GM19468 (cell line): ENCODE results near the gene TNS4.

Experiments
- ATAC-seq: cut with Tn5 transposase; IDR thresholded peaks from one replicate; pipeline ENCODE4 v1.9.1; 2021; ENCODE audit warnings: mild to moderate bottlenecking, moderate library complexity, moderate number of reproducible peaks; ENCODE audit not compliant: unreplicated experiment; ENCODE audit errors: extremely low read depth

Gene TNS4

GRCh38 chr17:40518401-40519088, 17.1 kb upstream of the TNS4 start:
- no peak for ATAC-seq

GRCh38 chr17:40517981-40518380, 16.6 kb upstream of the TNS4 start:
- ATAC-seq: no peak

- no peak for ATAC-seq
Measured at GRCh38 chr17:40517286-40517662, 15.9 kb upstream of the TNS4 start.

GRCh38 chr17:40516581-40517285, 15.3 kb upstream of the TNS4 start:
- no peak for ATAC-seq

DNA sequence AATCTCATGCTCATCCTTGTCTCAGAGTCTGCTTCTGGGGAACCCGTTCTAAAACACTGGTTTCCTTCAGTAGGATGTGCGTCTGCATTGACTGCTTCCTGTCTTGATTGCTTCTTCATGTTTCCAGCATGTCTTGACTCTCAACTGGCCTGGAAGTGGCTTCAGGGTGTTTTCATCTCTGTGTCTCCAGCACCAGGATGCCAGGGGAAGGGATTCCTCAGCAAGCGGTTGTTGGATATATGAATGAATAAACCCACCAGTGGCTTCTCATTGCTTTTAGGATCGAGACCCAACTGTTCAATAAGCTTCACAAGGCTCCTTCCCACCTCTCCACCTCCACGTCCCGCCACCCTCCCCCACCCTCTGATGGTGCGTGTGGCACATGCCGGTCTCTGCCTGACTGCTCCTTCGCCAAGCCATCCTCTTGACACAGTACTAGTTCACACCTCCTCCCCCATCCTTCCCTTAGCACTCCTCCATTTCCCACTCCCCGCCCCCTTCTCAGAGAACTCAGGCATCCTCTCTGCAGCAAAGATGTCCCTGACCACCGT, 14.1 kb upstream of the TNS4 start:
- ATAC-seq: no peak

GRCh38 chr17:40515011-40515410, 13.6 kb upstream of the TNS4 start:
- no peak for ATAC-seq

GRCh38 chr17:40514013-40514875, 12.8 kb upstream of the TNS4 start:
- ATAC-seq: no peak

DNA sequence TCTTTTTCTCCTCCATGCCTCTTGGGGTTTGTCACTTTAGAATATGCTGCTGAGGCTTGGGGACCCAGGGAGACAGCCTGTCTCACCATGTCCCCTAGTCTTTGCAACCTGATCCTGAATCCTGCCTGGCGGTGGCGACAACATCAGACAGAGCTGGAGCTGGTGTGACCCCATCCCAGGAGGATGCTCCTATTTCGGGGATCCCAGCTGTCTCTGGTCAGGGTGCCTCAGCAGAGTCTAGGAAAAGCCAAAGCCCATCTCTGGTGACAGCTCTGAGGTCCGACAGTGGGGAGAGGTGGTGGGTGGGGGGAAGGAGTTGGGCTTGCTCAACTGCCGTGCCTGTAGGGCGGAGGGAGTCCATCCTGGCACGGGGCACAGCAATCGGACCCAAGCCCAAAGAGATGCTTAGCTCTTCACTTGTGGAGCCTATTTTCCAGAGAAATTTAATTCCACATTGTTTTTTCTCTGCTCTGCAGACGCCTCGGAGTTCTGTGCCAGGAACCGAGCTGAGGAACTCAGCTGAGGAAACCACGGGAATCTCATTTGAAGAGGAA, 10.3 kb upstream of the TNS4 start:
- no peak for ATAC-seq

- no peak for ATAC-seq
Measured at GRCh38 chr17:40511136-40511535, 9.7 kb upstream of the TNS4 start.

DNA sequence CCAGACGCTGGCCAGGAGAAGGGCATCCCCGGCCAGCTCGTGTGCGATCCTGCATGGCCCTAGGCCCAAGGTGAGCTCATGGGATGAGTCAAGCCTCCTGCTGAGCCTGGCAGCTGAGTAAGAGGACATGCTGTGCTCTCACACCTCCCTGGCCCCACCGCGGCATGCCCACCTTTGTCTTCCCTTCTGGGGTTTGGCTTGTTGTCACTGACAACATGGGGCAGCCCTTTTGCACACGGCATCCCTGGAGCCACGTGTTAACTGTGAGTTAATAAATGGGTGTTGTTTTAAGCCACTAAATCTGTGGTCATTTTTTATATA, 8.9 kb upstream of the TNS4 start:
- no peak for ATAC-seq

DNA sequence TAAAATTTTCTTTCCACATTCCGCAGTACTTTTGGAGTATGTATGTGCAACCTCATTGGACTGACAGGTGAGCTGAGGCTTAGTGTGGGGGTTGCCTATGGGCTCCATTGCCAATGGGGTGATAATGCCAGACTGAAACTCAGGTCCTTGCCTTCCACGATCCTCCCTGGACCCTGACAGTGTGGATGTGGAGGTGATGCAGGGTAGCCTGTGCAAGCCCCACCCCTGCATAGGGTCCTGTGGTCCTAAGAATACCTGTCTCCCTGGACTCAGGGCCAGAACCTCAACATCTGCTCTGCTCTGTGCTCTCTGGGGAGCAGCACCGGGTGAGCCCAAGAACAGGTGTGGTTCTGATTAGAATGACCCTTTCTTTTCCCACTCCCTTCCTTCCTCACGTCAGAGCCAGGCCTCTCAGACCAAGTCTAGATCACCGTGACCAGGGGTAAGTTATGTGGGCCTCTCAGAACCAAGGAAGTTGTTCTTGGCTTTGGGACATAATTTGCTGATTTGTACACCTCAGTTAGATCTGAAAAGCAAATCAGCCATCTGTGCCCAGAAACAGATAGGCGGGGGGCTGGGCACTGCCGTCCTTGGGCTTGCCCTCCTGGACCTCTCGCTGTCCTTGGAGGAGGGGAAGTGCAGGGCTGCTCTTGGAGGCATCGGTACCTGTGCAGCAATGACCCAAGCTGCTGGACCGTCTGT, 8.4 kb upstream of the TNS4 start:
- ATAC-seq: no peak

DNA sequence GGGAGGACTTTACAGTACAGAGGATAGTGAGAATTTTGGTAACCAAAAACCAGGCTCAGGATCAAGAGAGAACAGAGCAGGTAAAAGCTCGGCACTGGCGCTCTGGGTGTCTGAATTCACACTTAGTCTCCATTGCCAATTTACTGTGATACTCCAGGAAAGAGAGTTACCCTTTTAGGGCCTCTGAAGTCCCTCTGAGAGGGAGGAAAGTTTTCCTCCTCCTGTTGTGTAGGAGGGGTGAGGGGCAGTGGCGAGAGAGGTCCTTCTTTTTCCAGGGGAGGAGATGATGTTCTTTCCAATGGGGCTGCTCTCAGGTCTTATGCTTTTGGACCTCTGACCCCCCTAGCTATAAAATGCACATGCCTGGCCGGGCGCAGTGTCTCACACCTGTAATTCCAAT, 5.4 kb upstream of the TNS4 start:
- ATAC-seq: no peak

DNA sequence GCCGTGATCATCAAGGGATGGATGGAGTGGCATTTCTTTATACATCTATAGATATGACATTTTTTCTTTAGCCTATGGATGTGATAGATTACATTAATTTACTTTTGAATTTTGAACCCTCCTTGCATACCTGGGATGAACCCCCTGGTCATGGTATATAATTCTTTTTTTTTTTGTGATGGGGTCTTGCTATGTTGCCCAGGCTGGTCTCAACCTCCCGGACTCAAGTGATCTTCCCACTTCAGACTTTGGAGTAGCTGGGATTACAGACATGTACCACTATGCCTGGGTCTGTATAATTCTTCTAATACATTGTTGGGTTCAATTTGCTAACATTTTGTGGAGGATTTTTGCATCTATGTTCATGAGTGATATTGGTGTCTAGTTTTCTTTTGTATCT, 1.7 kb upstream of the TNS4 start:
- no peak for ATAC-seq

DNA sequence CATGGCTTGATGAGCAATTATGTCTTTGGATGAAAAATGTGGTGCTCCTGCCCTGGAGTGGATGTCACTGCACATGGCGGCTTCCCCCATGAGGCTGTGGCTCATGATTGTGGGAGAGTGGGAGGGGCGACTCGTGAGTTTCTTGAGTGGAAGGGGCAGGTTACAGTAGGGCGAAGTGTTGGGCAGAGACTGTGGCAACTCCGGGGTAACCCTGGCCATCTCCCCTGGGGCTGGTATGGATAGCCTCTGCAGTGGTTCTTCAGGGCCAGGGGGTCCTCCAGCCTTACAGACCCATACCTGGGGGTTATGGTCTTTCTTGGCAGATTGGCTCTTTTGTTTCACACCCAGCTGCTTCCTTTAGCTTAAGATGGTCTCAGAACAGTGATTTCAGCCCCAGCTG, 1.3 kb upstream of the TNS4 start:
- ATAC-seq: no peak

GRCh38 chr17:40500709-40501108, 714 bp downstream of the TNS4 start:
- ATAC-seq: no peak

GRCh38 chr17:40500190-40500589, 1.2 kb downstream of the TNS4 start:
- ATAC-seq: no peak

GRCh38 chr17:40499551-40500189, 1.8 kb downstream of the TNS4 start:
- ATAC-seq: no peak

GRCh38 chr17:40498281-40499084, 2.9 kb downstream of the TNS4 start:
- ATAC-seq: no peak

GRCh38 chr17:40497695-40498094, 3.7 kb downstream of the TNS4 start:
- no peak for ATAC-seq
